Colon (tissue), 2 donors: ENCODE results near the gene PDPK1.
"Not testable (repeated sequence)": the region's sequence is repeated elsewhere in the genome, so short reads cannot be mapped to it uniquely, and the experiment has no call there.

ENCODE experiments used
- FAIRE-seq: peaks from 2 replicates; lab custom pipeline; 2012; peaks lifted over from hg19 to GRCh38; lab: Jason Lieb, UNC
- donor health status: control.
- donor health status: control.

Gene PDPK1

GRCh38 chr16:2541409-2541808 is 3.6 kb downstream of the PDPK1 start:
- FAIRE-seq: not testable (repeated sequence)

- not testable (repeated sequence) for FAIRE-seq
Measured at GRCh38 chr16:2543771-2544170, 6.0 kb downstream of the PDPK1 start.

- not testable (repeated sequence) for FAIRE-seq
Measured at GRCh38 chr16:2550283-2550878, 12.6 kb downstream of the PDPK1 start.

GRCh38 chr16:2551420-2551889 is 13.6 kb downstream of the PDPK1 start:
- not testable (repeated sequence) for FAIRE-seq

- FAIRE-seq: not testable (repeated sequence)
Measured at GRCh38 chr16:2554709-2555425, 17.0 kb downstream of the PDPK1 start.

- not testable (repeated sequence) for FAIRE-seq
Measured at GRCh38 chr16:2557150-2557549, 19.3 kb downstream of the PDPK1 start.

- not testable (repeated sequence) for FAIRE-seq
Measured at GRCh38 chr16:2560131-2560797, 22.4 kb downstream of the PDPK1 start.

- not testable (repeated sequence) for FAIRE-seq
Measured at GRCh38 chr16:2560798-2561133, 22.9 kb downstream of the PDPK1 start.

- FAIRE-seq: not testable (repeated sequence)
Measured at GRCh38 chr16:2567506-2567905, 29.7 kb downstream of the PDPK1 start.

- FAIRE-seq: not testable (repeated sequence)
Measured at GRCh38 chr16:2568573-2568972, 30.8 kb downstream of the PDPK1 start.

GRCh38 chr16:2572704-2573103 is 34.9 kb downstream of the PDPK1 start:
- not testable (repeated sequence) for FAIRE-seq

- FAIRE-seq: not testable (repeated sequence)
Measured at GRCh38 chr16:2575839-2576238, 38.0 kb downstream of the PDPK1 start.

GRCh38 chr16:2577044-2577443 is 39.2 kb downstream of the PDPK1 start:
- FAIRE-seq: not testable (repeated sequence)

- FAIRE-seq: not testable (repeated sequence)
Measured at GRCh38 chr16:2578905-2579304, 41.1 kb downstream of the PDPK1 start.

GRCh38 chr16:2580143-2580542 is 42.3 kb downstream of the PDPK1 start:
- not testable (repeated sequence) for FAIRE-seq

- FAIRE-seq: not testable (repeated sequence)
Measured at GRCh38 chr16:2580818-2581217, 43.0 kb downstream of the PDPK1 start.

GRCh38 chr16:2584729-2585650 is 47.2 kb downstream of the PDPK1 start:
- FAIRE-seq: no peak

- FAIRE-seq: no peak
Measured at GRCh38 chr16:2585651-2586081, 47.8 kb downstream of the PDPK1 start.

- FAIRE-seq: no peak
Measured at GRCh38 chr16:2586241-2586640, 48.4 kb downstream of the PDPK1 start.

- FAIRE-seq: no peak
Measured at GRCh38 chr16:2586901-2587480, 49.2 kb downstream of the PDPK1 start.

GRCh38 chr16:2587891-2588565 is 50.2 kb downstream of the PDPK1 start:
- no peak for FAIRE-seq
